GM21529 (cell line): Measurements from ENCODE around the gene AKT2.

Experiments
- ATAC-seq: cut with Tn5 transposase; IDR thresholded peaks from one replicate; pipeline ENCODE4 v1.9.1; 2021; ENCODE audit not compliant: unreplicated experiment

The AKT2 gene

DNA sequence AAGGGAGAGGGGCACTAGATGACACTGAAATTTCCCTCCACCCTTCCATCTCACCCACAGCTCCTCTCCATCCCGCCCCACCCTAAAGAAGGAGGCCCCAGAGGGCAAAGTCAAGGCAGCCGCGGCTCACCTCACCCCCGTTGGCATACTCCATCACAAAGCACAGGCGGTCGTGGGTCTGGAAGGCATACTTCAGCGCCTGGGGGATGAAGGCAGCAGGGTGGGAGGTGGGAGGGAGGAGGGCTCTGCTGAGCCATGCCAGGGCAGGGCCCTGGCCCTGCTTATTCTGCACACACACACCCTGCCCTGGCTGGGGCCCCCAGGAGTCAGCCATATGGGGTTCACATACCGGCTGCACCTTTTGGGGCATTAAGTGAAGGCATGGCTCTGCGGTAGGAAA, 46.4 kb downstream of the AKT2 start:
- no peak for ATAC-seq

DNA sequence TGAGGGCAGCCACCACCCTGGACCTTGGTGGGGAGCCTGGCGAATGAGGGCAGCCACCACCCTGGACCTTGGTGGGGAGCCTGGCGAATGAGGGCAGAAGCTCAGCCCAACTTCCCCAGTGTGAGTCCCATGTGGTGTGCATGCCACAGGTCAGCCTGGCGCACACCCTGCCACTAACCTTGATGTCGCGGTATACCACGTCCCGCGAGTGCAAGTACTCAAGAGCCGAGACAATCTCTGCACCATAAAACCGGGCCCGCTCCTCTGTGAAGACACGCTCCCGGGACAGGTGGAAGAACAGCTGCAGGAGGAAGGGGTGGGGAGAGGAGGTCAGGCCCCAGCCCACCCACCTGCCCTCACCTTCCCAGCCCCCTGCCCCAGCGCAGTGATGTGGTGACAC, 47.4 kb downstream of the AKT2 start:
- no peak for ATAC-seq

DNA sequence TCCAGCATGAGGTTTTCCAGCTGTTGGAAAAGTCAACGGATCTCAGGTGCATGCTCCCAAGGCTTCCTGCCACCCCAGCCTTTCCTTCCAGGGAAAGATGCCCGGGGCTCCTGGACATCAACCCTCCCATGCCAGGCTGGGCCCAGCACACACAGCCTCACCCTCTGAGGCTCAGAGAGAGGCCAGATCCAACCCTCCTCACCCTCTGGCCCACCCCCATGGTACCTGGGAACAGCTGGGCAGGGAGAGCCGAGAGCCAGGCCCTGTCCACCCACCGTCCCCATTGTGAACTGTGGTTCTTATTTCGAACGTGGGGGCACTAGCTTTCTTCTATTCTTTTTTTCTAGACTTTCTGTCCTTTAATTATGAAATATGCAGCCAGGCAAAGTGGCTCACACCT, 48.8 kb downstream of the AKT2 start:
- ATAC-seq = no peak

DNA sequence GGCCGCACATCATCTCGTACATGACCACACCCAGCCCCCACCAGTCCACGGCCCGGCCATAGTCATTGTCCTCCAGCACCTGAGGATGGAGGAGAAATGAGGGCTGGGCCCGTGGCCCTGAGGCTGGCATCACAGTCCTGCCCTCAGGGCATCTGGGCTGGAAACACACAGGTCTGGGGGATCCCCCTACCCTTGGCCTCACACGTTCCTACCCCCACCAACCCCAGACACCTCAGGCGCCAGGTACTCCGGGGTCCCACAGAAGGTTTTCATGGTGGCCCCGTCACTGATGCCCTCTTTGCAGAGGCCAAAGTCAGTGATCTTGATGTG, 49.2 kb downstream of the AKT2 start:
- ATAC-seq = no peak

DNA sequence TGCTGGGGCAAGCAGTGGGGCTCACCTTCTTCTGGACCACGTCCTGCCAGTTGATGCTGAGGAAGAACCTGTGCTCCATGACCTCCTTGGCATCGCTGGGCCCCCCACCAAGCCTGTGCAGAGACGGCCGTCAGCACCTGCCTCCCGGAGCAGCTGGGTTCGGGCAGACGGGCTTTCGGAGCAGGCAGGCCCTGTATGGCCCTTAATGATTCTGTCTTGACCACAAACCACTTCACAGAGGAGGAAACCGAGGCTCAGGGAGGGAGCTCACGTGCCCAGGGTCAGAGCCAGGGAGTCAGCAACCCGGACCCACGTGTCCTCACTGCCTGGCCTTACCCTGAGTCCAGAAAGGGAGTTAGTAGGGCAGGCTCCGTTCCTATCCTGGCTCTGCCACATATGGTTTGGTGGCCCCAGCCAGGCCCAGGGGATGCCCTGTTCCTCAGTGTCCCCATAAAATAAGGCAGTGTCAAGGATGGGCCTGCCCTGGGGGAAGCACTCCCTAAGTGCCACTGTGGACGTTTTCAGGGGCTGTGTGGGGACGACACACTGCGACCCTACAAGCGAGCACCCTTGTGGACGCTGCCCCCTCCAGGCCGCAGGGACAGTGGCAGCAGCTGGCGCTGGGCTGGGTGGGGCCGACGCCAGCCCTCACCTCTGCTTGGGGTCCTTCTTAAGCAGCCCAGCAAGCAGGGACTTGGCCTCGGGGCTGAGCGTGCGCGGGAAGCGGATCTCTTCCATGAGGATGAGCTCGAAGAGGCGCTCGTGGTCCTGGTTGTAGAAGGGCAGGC, 49.7 kb downstream of the AKT2 start:
- ATAC-seq = no peak

DNA sequence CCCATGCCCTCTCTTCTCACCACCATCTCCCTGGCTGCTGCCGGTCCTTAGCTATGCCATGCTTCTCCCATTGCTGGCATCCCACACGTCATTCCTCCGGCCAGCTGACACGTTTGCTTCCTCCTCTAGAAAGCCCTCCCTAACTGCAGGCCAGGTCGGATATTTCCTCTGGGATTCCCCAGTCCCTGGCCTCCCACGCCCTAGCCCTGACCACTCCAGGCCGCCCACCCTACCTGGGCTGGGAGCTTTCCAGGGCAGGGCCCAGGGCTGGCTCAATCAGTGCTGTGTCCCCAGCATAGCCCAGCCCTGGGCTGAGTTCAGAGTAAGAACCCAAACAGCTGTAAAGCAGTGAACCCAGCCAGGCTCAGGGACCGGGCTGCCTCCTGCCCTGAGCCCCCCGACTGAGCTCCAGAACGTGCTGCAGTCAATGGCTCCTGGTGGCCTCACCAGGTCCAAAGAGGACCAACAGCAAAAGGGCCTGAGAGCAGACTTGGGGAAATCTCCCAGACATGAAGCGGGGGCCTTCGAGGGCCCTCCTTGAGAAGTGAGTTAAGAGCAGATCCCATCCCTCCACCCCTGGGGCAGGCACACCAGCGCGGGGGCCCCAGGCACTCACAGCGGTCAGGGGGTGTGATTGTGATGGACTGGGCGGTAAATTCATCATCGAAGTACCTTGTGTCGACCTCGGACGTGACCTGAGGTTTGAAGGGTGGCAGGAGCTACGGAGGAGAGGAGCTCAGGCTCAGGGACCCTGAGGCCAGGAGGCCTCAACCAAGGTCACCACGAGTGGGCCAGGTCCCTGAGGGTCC, 50.5 kb downstream of the AKT2 start:
- no peak for ATAC-seq

DNA sequence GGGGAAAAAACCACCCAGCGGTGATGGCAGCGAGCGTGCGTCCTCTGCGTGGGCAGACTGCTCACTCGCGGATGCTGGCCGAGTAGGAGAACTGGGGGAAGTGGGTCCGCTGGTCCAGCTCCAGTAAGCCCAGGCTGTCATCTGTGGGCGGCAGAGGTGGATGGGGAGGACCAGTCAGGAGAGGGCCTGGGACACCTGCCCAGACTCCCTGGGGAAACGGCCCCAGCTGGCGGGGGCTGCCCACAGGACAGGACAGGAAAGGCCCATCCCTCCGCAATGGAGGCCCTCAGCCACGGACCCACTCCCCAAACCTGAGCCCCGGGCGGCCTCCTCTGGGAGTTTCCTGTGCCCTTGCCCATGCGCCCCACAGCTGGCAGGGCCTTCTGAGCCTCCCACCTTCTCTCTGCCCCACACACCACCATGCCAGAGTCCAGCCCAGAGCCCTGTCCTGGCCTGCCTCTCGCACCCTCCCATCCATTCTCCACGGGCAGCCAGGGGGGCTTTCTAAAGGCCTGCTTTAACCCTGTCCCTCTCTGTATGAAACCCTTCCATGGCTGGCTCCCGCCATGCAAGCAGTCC, 51.2 kb downstream of the AKT2 start:
- ATAC-seq = no peak

DNA sequence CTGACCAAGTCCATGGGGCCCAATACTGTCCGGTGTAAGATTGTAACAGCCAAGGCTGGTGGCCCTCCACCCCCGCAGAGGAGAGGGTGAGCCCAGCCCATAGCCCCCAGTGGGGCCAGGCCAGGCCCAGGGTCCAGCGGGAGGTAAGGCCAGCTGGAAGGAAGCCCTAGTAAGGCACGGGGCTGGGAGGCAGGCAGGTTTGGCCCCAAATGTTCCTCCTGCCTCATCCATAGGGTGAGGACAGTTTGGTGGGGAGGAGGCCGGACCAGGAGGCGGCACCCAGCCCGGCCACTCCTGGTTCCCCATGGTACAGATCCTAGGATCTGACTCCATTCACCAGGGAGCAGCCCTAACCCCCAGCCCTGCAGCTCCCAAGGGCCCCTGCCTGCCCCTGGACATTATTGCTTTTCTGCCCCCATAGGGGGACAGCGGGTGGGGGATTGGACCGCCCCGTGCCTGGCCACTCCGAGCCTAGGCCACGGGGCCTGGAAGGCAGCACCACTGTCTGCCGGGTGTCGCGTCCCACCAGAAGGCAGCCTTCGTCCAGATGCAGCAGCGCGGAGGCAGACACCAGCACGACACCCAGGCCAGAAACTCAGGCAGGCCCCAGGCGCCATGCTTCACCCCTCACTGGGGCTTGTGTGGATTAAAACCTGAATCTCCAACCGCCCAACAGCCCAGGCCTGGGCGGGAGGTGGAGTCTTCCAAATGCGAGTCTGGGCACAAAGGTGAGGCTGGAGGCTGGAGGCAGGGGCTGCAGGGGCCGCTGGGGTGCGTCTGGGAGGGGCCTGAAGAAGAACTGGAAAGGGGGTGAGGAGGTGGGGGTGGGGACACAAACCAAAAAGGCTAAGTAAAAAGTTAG, 52.0 kb downstream of the AKT2 start:
- ATAC-seq = no peak

DNA sequence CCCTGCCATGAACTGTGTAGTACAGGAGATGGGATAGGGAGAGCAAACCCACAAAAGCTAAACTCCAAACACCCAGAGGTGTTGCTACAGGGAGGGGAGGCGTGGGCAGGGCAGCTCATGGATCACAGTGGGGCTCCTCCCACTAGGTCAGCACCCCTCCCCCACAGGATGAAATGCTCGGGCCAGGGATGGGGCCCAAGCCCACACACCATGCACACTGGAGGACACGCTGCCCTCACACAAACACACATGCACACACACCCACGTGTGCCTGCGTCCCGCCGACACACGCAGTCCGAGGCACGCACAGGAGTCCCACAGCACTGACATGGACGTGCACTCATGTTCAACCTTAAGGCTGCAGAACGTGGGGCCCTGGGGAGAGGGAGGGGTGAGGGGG, 52.7 kb downstream of the AKT2 start:
- ATAC-seq = no peak

DNA sequence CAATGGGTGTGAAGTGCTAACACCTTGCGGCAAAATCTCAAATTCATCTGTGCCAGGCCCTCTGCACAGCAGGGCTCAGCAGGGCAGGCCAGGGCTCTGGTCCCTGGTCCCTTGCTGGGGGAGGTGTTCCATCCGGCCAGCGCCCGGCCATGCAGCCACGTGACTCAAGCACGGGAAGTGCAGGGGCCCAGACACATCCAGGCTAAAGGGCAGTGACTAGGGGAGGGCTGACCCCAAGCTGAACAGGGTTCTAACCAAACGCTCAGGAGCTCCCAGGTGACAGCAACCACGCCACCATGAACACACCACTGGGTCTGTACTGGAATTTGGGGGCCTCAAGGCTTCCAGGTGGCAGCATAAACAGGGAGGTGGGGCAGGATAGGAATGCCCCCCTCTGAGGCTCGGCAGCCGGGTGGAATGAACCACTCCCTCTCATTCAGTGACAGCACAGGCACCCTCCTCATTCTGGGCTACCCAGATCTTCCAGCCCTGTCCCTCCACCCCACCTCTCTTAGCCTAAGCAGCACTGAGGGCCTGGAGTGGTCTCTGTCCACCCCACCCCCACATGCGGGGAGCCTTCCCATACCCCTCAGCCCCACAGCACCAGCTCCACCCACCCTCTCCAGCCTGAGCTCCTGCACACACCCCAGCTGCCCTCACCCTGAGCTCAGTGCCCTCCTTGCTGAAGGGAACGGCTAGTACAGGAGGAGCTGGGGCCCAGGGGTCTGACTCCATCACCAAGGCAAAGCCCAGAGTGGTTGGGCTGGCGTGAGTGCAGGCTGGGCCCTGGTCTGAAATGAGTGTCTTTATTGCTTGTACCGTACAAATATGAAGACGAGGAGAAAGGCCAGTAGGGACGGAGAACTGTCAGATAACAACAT, 53.4 kb downstream of the AKT2 start:
- no peak for ATAC-seq

DNA sequence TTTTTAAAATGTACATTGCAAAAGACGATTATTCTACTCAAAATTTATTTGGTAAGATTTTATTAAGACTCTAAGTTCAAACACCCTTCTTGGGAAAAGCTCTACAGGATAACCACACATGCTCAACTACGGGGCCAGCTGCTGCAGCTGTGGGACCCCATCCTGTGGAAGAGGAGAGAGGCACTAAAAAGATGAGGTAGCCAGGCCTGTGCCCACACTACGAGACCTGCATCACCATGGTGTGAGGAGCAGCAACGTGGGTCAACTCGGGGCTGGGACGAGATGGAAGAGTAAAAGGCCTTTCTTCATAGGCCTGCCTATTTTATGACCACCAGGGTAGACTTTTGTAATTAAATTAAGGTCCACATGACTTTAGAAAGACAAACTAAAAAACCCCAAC, 54.1 kb downstream of the AKT2 start:
- ATAC-seq = no peak

DNA sequence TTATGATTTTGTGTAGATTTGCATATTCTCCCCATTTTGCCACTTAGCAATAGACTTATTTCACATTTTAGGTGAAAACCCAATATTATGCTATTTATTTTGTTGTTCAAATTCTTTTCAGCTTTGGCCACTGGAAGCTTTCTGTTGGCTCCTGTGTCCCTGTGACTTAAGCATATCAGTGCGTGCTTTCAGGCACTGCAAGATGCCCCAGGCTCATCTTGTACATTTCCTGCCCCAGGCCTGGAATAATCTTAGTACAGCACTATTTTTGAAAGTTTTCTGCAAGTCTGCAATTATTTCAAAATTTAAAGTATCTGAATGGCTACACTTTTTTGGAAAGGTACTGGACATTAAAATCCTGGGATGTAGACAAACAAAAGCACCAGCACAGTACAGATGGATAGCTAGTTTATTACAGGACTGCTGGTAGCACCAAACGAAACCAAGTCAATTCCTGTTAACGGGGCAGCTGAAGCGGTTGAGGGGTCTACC, 55.2 kb downstream of the AKT2 start:
- ATAC-seq = no peak

DNA sequence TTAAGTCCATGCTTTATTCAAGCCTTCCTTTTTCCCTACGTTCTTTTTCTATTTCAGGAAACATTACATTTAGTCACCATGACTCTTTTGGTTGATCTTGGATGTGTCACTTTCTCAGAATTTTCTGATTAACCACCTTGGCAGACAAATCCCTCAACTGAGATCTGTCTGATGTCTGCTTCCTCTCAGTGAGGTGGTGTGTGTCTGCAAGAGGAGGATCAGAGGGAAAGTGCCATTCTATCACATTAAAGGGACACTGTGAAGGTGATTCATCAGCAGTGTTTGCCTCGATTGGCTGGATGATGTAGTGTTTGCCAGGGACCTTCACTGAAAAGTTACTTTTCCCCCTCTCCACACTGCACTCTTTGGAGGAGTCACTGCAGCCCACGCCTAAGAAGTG, 55.7 kb downstream of the AKT2 start:
- ATAC-seq = no peak

DNA sequence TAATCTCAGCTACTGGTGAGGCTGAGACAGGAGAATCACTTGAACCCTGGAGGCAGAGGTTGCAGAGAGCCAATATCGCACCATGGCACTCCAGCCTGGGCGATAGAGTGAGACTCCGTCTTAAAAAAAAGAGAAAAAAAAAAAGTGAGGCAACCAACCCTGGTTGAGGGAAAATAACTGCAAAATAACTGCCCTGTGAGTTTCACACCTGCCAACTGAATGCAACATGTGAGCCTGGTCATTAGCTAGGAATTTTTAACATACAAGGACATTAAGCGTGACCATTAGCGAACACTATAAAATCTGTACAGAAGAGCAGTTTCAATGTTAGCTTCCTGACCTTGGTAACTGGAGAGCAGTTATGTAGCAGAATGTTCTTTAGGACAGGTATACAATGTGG, 56.3 kb downstream of the AKT2 start:
- ATAC-seq = no peak

DNA sequence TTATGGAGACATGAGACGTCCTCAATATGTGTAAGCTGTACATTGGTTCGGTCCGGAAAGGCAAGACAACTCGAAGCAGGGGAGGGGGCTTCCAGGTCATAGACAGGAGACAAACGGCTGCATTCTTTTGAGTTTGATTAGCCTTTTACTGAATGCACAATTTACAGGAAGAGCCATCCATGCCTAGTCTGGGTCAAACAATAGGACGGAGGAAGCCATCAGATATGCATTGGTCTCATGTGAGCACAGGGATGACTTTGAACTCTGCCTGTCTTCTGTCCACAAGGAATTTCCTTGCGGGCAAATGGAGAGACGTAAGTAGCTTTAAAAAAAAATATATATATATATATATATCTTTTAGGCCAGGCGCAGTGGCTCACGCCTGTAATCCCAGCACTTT, 56.8 kb downstream of the AKT2 start:
- ATAC-seq = no peak

DNA sequence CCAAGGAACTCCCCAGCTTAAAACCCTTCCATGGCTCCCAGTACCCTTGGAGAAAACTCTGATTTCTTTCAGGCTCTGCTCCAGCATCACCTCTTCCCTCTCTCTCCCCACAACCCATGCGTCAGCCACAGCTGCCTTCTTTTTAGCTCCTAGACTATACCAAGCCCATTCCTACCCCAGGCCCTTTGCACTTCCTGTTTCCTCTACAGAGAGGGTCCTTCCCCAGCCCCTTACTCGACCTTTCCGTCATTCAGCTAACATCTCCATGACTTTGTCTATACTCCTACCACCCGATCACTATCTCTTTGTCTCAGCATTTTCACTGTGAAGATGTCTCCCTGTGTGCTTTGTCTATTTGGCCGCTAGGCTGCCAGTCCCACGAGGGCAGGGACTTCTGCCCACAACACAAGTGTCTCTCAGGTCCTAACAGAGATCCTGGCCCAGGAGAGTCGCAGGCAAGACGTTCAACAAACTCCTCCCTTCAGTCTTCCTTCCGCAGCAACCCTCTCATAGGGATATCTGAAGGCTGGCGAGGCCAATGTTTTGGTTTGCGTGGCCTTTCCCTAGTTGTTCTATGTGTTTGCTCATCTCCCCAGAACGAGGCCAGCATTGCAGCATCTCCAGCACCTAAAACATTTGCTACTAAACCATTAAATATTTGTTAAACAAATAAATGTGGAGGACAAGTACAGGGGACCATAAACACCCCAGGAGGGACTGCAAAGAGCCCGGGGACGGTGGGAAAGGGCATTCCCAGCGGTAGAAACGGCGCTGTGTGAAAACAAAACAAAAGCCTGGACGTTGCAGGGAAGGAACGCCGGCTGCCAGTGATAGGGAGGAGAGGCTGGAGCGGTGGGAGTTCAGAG, 59.5 kb downstream of the AKT2 start:
- ATAC-seq = no peak

DNA sequence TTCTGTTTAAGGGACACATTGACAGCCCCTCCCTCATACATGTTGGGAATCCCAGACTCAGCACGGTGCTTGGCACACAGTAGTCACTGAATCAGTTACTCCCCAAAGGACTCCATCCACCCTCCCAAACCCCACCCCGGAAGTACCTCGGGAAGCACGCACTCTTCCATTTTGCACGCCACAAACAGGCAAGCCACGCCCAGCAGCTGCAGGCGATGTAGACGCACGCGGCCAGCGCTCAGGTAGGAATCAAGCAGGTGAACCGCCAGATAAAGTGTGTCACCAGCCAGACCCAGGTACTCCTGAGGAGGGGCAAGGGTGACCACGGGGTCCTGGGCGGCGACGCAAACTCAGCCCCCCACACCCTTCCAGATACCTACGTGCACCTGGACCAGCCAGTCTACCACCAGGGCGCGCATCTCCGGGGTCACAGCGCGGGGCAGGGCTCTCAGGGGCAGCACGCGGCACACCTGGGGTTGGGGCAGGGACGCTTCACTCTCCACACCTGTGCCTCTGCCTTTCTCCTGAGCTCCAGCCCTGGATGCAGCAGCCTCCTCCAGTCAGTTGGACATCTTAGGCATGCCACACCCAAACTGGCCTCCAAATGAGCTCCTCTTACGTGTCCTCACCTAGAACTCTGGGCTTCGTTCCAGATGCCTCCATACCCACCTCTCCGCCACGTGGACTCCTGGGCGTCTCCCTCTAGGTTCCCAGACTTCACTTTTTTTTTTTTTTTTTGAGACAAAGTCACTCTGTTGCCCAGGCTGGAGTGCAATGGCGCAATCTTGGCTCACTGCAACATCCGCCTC, 60.6 kb downstream of the AKT2 start:
- ATAC-seq = no peak

DNA sequence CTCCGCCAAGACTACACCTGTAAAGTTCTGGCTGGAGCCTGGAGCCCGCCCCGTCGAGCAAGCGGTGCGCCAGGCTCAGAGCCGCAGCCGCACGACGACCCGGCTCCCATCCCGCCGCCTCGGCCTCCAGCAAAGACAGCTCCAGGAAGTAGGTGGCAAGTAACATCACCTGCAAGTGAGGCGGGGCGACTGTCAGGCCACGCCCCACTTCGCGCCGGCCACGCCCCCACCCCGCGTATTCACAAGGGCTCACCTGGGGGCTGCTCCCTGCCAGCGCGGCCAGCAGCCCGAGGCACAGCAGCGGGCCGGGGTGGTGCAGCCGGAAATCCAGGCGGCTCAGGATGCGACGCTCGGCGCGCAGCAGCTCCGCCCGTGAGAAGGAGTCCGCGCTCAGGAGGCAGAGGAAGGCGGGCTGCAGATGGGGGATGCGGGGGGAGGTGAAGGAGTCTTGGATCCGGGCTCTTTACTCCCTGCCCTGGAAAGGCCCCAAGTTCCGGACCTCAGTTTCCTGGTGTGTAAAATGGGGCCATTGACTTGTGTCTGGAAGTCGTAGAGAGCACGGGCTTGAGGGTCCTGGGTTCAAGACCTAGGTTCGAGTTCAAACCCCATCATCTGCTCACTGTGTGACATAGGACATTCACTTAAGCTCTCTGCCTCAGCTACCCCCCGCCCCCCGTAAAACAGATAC, 61.9 kb downstream of the AKT2 start:
- ATAC-seq = no peak
